OCI-LY7 (cell line): ENCODE data around the gene MYADM. TPM values are rescaled to one million over a fixed set of nuclear protein-coding genes. Genes with fewer than 3 reads are reported as not detected.
A peak's percentile ranks its signal among the peaks of the same experiment; 100 is the strongest.

ENCODE experiments used
- BruUV-seq: library from RNA; stranded (reverse); fragments of 400-500 nt; replicated peaks from 2 replicates; lab custom pipeline; 2021; lab: Mats Ljungman, UMichigan
- CTCF ChIA-PET: fragments of 300-600 bp; sonication (Branson Sonifier 250); formaldehyde crosslinking; loops from one replicate; lab custom pipeline; 2022; ENCODE audit warnings: antibody characterized with exemption; ENCODE audit not compliant: unreplicated experiment; lab: Charles Lee
- POLR2A ChIA-PET: fragments of 300-600 bp; sonication (Branson Sonifier 250); formaldehyde crosslinking; loops from one replicate; lab custom pipeline; 2022; ENCODE audit warnings: antibody characterized with exemption; lab: Charles Lee
- DNase-seq: peaks from one replicate; pipeline ENCODE4 v3.0.0-alpha.2; 2015; ENCODE audit warnings: low spot score
- H2AFZ ChIP-seq: fragments of 200-600 bp; sonication (generic), shearing (Covaris generic); 2 replicates; pipeline ENCODE4 v1.6.1; 2014; ENCODE audit warnings: mild to moderate bottlenecking, antibody characterized with exemption, low read length, moderate library complexity
- H3K27ac ChIP-seq: fragments of 200-600 bp; sonication (generic); 2 replicates; pipeline ENCODE4 v1.5.1; 2014; ENCODE audit warnings: mixed run types, low read depth, mild to moderate bottlenecking, moderate library complexity, low read length, inconsistent platforms; ENCODE audit not compliant: poor library complexity, severe bottlenecking
- H3K36me3 ChIP-seq: fragments of 200-600 bp; sonication (generic); 2 replicates; pipeline ENCODE4 v1.6.1; 2014; ENCODE audit warnings: mild to moderate bottlenecking, antibody characterized with exemption, low read length, moderate library complexity, mixed read lengths; ENCODE audit not compliant: insufficient read depth
- H3K4me1 ChIP-seq: fragments of 200-600 bp; sonication (generic); 2 replicates; pipeline ENCODE4 v1.5.1; 2014; ENCODE audit warnings: mild to moderate bottlenecking, low read length; ENCODE audit not compliant: insufficient read depth, poor library complexity, severe bottlenecking
- H3K4me2 ChIP-seq: fragments of 200-600 bp; sonication (generic); 2 replicates; pipeline ENCODE4 v1.6.1; 2014; ENCODE audit warnings: mild to moderate bottlenecking, low read length
- H3K4me3 ChIP-seq: fragments of 200-600 bp; sonication (generic); 2 replicates; pipeline ENCODE4 v1.5.1; 2014; ENCODE audit warnings: mild to moderate bottlenecking, low read depth, low read length; ENCODE audit not compliant: poor library complexity, severe bottlenecking
- H3K79me2 ChIP-seq: fragments of 200-600 bp; sonication (generic); 2 replicates; pipeline ENCODE4 v1.6.1; 2016; ENCODE audit warnings: low read depth, mild to moderate bottlenecking, low read length, moderate library complexity, mixed read lengths; ENCODE audit not compliant: insufficient read depth
- H3K9me2 ChIP-seq: fragments of 200-600 bp; sonication (generic); 2 replicates; pipeline ENCODE4 v1.6.1; 2016; ENCODE audit warnings: mild to moderate bottlenecking, low read length, mixed read lengths; ENCODE audit not compliant: insufficient read depth
- H3K9me3 ChIP-seq: fragments of 200-600 bp; sonication (generic); 2 replicates; pipeline ENCODE4 v1.6.1; 2014; ENCODE audit warnings: mild to moderate bottlenecking, mixed run types, low read length, mixed read lengths
- H4K20me1 ChIP-seq: fragments of 200-600 bp; sonication (generic); 2 replicates; pipeline ENCODE4 v1.6.1; 2014; ENCODE audit warnings: mild to moderate bottlenecking, antibody characterized with exemption, low read length, moderate library complexity, mixed read lengths; ENCODE audit not compliant: insufficient read depth
- EZH2phosphoT487 ChIP-seq: fragments of 200-600 bp; sonication (generic); IDR thresholded peaks from 2 replicates; pipeline ENCODE4 v1.6.1; 2018; ENCODE audit warnings: low read depth, borderline replicate concordance, mild to moderate bottlenecking, mixed run types, antibody characterized with exemption, low read length, moderate library complexity, mixed read lengths
- intact Hi-C: fragments of 100-400 bp; cut with micrococcal nuclease; formaldehyde crosslinking; loops from one replicate; pipeline ENCODE4 v1.10.0; 2022; ENCODE audit not compliant: unreplicated experiment
- total RNA-seq, 2 experiments: library from RNA; depleted of rRNA in 1 of 2; stranded (reverse); fragments of >200 nt in 1 of 2; shearing (Covaris generic) in 1 of 2; gene quantifications; 2 replicates each; pipeline ENCODE4 v1.2.3, GENCODE V29; 2014 to 2022
- TF ChIP-seq, protein P1 (sequence below): fragments of 200-600 bp; sonication (generic); conservative IDR thresholded peaks from 2 replicates; pipeline ENCODE4 v1.5.1; 2014; ENCODE audit warnings: mild to moderate bottlenecking, antibody characterized with exemption, low read length, moderate library complexity, mixed read lengths

The MYADM gene
- total RNA-seq, 2 experiments from 2014 or later = 0.82 to 0.98 TPM

DNA sequence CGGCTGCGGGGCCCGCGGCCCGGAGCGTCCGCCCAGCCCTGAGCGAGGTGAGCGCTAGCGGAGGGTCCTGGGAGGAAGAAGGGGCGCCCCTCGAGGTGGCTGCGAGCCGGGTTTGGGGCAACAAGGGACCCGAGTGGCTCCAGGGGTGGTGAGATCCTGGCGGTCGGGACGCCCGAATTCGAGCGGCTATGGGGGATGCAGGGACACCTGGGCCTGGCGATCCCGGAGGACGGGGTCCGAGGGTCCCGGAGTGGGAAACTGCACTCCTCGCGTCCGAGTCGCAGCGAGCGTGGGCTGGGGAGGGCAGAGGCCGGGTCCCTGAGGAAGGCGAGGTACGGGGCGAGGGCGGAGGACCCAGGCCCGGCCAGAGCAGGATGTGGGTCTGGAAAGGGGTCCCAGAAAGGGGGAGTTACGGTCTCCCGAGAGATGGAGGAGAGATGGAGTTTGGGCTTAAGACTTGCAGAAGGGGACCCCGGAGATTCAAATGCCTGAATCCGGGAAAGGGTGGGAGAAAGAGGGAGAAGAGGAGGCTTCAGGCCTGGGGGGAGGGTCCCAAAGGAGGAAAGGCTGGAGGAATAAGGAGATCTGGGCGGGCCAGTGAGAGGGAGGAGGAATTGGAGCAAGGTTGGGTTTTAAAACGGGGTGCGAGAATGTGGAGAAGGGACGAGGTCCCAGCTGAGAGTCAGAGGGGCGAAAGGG lies 41.9 kb downstream of the MYADM start:
- no peaks in the 10 kb centered on the region for H3K79me2 ChIP-seq
- H3K4me3 ChIP-seq = no peak overlapping the region
- no peaks in the 10 kb centered on the region for H3K9me2 ChIP-seq
- no peak for DNase-seq
- BruUV-seq = no TSS peak
- intact Hi-C loops = loop anchor here (5.0 kb wide), 1 partner anchor 113 kb away; no protein-coding TSS in a partner anchor
- no peak overlapping the region for H3K27ac ChIP-seq
- TF ChIP-seq, protein P1, sequence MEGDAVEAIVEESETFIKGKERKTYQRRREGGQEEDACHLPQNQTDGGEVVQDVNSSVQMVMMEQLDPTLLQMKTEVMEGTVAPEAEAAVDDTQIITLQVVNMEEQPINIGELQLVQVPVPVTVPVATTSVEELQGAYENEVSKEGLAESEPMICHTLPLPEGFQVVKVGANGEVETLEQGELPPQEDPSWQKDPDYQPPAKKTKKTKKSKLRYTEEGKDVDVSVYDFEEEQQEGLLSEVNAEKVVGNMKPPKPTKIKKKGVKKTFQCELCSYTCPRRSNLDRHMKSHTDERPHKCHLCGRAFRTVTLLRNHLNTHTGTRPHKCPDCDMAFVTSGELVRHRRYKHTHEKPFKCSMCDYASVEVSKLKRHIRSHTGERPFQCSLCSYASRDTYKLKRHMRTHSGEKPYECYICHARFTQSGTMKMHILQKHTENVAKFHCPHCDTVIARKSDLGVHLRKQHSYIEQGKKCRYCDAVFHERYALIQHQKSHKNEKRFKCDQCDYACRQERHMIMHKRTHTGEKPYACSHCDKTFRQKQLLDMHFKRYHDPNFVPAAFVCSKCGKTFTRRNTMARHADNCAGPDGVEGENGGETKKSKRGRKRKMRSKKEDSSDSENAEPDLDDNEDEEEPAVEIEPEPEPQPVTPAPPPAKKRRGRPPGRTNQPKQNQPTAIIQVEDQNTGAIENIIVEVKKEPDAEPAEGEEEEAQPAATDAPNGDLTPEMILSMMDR = no peak
- no peak for TF ChIP-seq EZH2phosphoT487
- H3K4me2 ChIP-seq = no peak overlapping the region
- H2AFZ ChIP-seq = no peak overlapping the region
- no peaks in the 10 kb centered on the region for H4K20me1 ChIP-seq
- H3K9me3 ChIP-seq = no peaks in the 10 kb centered on the region
- H3K36me3 ChIP-seq = no peaks in the 10 kb centered on the region
- POLR2A ChIA-PET = no interaction called here
- no peaks in the 10 kb centered on the region for H3K4me1 ChIP-seq
- CTCF ChIA-PET = no interaction called here

- Histone ChIP-seq H3K27ac (no peak overlapping the region), H3K4me3 (no peak overlapping the region), H2AFZ (no peak overlapping the region), H3K9me2 (no peaks in the 10 kb centered on the region), H3K79me2 (no peaks in the 10 kb centered on the region), H4K20me1 (no peaks in the 10 kb centered on the region), H3K4me1 (no peaks in the 10 kb centered on the region), H3K4me2 (no peak overlapping the region), H3K36me3 (no peaks in the 10 kb centered on the region), H3K9me3 (no peaks in the 10 kb centered on the region)
- intact Hi-C loops = no loop called here
- CTCF ChIA-PET = no interaction called here
- no peak for DNase-seq
- TF ChIP-seq, protein P1 = no peak
- TF ChIP-seq EZH2phosphoT487 = no peak
- POLR2A ChIA-PET = no interaction called here
- no TSS peak for BruUV-seq
These were observed 42.5 kb downstream of the MYADM start for GRCh38 chr19:53910170-53910518.

DNA sequence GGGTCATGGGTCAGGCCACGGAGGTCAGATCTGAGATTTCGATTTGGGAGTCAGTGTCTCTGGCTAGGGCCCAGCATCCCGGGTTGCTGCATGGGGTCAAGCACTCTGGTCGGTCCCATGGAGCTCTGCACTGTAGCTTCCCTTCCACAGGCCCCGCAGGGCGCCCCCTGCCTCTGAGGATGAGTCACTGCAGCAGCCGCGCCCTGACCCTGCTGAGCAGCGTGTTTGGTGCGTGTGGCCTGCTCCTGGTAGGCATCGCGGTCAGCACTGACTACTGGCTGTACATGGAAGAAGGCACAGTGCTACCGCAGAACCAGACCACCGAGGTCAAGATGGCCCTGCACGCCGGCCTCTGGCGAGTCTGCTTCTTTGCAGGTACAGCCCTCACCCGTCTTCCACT lies 45.0 kb downstream of the MYADM start:
- Histone ChIP-seq H3K27ac (no peak overlapping the region), H3K36me3 (no peaks in the 10 kb centered on the region), H3K4me2 (no peak overlapping the region), H3K9me3 (no peaks in the 10 kb centered on the region), H3K79me2 (no peaks in the 10 kb centered on the region), H3K4me3 (no peak overlapping the region), H4K20me1 (no peaks in the 10 kb centered on the region), H2AFZ (no peak overlapping the region), H3K9me2 (no peaks in the 10 kb centered on the region), H3K4me1 (no peaks in the 10 kb centered on the region)
- intact Hi-C loops = no loop called here
- TF ChIP-seq, protein P1 = peak; percentile 68
- no peak for TF ChIP-seq EZH2phosphoT487
- POLR2A ChIA-PET = no interaction called here
- no TSS peak for BruUV-seq
- CTCF ChIA-PET = no interaction called here
- peak; percentile 13 for DNase-seq
